ENCODE results near the gene ANXA2. TPM values are rescaled to one million over a fixed set of nuclear protein-coding genes. Genes with fewer than 3 reads are reported as not detected.

Gene ANXA2
- total and polyA plus RNA-seq, 2 donors (not counting 1 experiment from before 2014, with no cell fraction given), result 116 to 133 TPM

- WGBS (ENCODE audit: insufficient coverage), result 100% methylated on average over 2 of the region's 8 CpGs
- H3K4me1 Mint-ChIP-seq, result no peaks in the 10 kb centered on the region
- H3K27ac Mint-ChIP-seq, result no peak overlapping the region
- H3K4me3 Mint-ChIP-seq, result no peak overlapping the region
- Histone ChIP-seq H2AFZ (ENCODE audit: insufficient read depth, low read depth, low read length, poor library complexity, severe bottlenecking) (no peak overlapping the region), H3K4me1 (ENCODE audit: control insufficient read depth in 2 of 2, insufficient read depth in 2 of 2, low read length in 2 of 2) (no peaks in the 10 kb centered on the region), H3K79me2 (ENCODE audit: control insufficient read depth, insufficient read depth, low read length) (no peaks in the 10 kb centered on the region), H3K9ac (ENCODE audit: low read length) (no peak overlapping the region), H3K4me2 (replicated peaks; ENCODE audit: low read depth, low read length, poor library complexity, severe bottlenecking) (no peak overlapping the region), H3K4me3 (ENCODE audit: control extremely low read depth in 1 of 5, extremely low read depth in 1 of 5, insufficient read depth in 1 of 5, low read depth in 2 of 5, low read length in 4 of 5) (no peak overlapping the region), H3K9me3 (ENCODE audit: control extremely low read depth in 1 of 3, control insufficient read depth in 2 of 3, insufficient read depth in 1 of 3, low read length in 2 of 3) (no peaks in the 10 kb centered on the region), H3K27me3 (replicated peaks in 1 of 4; ENCODE audit: control extremely low read depth in 1 of 4, control insufficient read depth in 3 of 4, insufficient read depth in 4 of 4, low read length in 3 of 4) (no peaks in the 10 kb centered on the region), H4K20me1 (ENCODE audit: control insufficient read depth, insufficient read depth, low read length, poor library complexity, severe bottlenecking) (no peaks in the 10 kb centered on the region), H3K27ac (ENCODE audit: low read length in 2 of 2) (no peak overlapping the region), H3K36me3 (replicated peaks in 1 of 2; ENCODE audit: control extremely low read depth in 1 of 2, control insufficient read depth in 1 of 2, extremely low read depth in 1 of 2, insufficient read depth in 2 of 2, low read length in 1 of 2) (peaks cover 4 to 24% of the 10 kb centered on the region in 2 experiments)
- intact Hi-C loops (cut with micrococcal nuclease), result no loop called here
- TF ChIP-seq EZH2 (IDR thresholded peaks at IDR 0.05; ENCODE audit: borderline replicate concordance, insufficient read depth, low read depth, low read length, poor library complexity, severe bottlenecking), result no peak
- TF ChIP-seq, protein P1, sequence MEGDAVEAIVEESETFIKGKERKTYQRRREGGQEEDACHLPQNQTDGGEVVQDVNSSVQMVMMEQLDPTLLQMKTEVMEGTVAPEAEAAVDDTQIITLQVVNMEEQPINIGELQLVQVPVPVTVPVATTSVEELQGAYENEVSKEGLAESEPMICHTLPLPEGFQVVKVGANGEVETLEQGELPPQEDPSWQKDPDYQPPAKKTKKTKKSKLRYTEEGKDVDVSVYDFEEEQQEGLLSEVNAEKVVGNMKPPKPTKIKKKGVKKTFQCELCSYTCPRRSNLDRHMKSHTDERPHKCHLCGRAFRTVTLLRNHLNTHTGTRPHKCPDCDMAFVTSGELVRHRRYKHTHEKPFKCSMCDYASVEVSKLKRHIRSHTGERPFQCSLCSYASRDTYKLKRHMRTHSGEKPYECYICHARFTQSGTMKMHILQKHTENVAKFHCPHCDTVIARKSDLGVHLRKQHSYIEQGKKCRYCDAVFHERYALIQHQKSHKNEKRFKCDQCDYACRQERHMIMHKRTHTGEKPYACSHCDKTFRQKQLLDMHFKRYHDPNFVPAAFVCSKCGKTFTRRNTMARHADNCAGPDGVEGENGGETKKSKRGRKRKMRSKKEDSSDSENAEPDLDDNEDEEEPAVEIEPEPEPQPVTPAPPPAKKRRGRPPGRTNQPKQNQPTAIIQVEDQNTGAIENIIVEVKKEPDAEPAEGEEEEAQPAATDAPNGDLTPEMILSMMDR (IDR thresholded peaks at IDR 0.05), result no peak
- POLR2A ChIA-PET, result no interaction called here
- CTCF ChIA-PET, result interaction anchor here (0.6 to 1.5 kb wide), 4 partner anchors 13 to 176 kb away, joined by 3 to 5 read pairs (median 4); no protein-coding TSS in a partner anchor
- H3K9me3 Mint-ChIP-seq (ENCODE audit: insufficient read depth), result no peaks in the 10 kb centered on the region
- DNase-seq (no peak), ATAC-seq (ENCODE audit: low read depth) (no peak)
- H3K27me3 Mint-ChIP-seq, result no peaks in the 10 kb centered on the region
These were observed 53.3 kb downstream of the ANXA2 start for GRCh38 chr15:60344461-60344860.

DNA sequence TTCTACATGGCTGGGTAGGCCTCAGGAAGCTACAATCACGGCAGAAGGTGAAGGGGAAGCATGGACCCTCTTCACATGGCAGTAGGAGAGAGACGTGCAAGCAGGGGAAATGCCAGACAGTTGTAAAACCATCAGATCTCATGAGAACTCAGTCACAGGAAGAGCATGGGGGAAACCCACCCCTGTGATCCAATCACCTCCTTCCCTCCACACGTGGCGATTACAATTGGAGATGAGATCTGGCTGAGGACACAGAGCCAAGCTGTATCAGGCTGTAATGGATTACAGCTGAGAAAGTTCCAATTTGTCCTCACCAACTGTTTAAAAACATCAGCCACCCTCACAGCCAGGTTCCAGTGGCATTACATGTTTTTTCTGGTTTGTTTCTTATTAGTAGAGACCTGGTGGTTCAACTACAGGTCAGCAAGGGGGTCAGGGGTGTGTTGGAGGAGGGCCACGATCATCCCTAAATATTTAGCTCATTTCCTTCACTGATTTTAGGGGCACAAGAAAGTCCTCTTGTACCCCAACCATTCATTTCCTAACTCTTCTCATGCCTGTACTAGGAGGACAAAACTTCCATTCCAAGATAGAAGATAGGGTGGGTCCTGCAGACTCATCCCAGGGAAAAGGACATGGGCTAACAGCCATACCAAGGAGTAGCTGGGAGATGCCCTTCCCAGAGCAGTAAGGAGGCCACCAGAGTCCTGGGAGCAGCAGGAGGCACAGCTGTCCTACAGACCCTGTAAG is 54.4 kb downstream of the ANXA2 start:
- Mint-ChIP-seq H3K4me1 (no peaks in the 10 kb centered on the region), H3K9me3 (ENCODE audit: insufficient read depth) (no peaks in the 10 kb centered on the region), H3K27me3 (no peaks in the 10 kb centered on the region), H3K4me3 (no peak overlapping the region), H3K27ac (no peak overlapping the region)
- ATAC-seq (ENCODE audit: low read depth), result no peak
- DNase-seq, result no peak
- TF ChIP-seq EZH2 (IDR thresholded peaks at IDR 0.05; ENCODE audit: borderline replicate concordance, insufficient read depth, low read depth, low read length, poor library complexity, severe bottlenecking), result no peak
- TF ChIP-seq, protein P1 (IDR thresholded peaks at IDR 0.05), result no peak
- H3K9ac ChIP-seq (ENCODE audit: low read length), result no peak overlapping the region
- ChIA-PET POLR2A (no interaction called here), CTCF (interaction anchor here (0.8 to 1.5 kb wide), 2 partner anchors 15 to 177 kb away, joined by 3 to 5 read pairs; no protein-coding TSS in a partner anchor)
- H2AFZ ChIP-seq (ENCODE audit: insufficient read depth, low read depth, low read length, poor library complexity, severe bottlenecking), result no peak overlapping the region
- no peak overlapping the region for H3K27ac ChIP-seq (ENCODE audit: low read length in 2 of 2)
- intact Hi-C loops (cut with micrococcal nuclease), result no loop called here
- H3K4me3 ChIP-seq (ENCODE audit: control extremely low read depth in 1 of 5, extremely low read depth in 1 of 5, insufficient read depth in 1 of 5, low read depth in 2 of 5, low read length in 4 of 5), result no peak overlapping the region
- no peak overlapping the region for H3K4me2 ChIP-seq (replicated peaks; ENCODE audit: low read depth, low read length, poor library complexity, severe bottlenecking)
- no peaks in the 10 kb centered on the region for H3K4me1 ChIP-seq (ENCODE audit: control insufficient read depth in 2 of 2, insufficient read depth in 2 of 2, low read length in 2 of 2)
- H4K20me1 ChIP-seq (ENCODE audit: control insufficient read depth, insufficient read depth, low read length, poor library complexity, severe bottlenecking), result no peaks in the 10 kb centered on the region
- no peaks in the 10 kb centered on the region for H3K9me3 ChIP-seq (ENCODE audit: control extremely low read depth in 1 of 3, control insufficient read depth in 2 of 3, insufficient read depth in 1 of 3, low read length in 2 of 3)
- WGBS (ENCODE audit: insufficient coverage), result 42% methylated on average over 2 of the region's 5 CpGs
- H3K79me2 ChIP-seq (ENCODE audit: control insufficient read depth, insufficient read depth, low read length), result no peaks in the 10 kb centered on the region
- peaks cover 4 to 22% of the 10 kb centered on the region in 2 experiments for H3K36me3 ChIP-seq (replicated peaks in 1 of 2; ENCODE audit: control extremely low read depth in 1 of 2, control insufficient read depth in 1 of 2, extremely low read depth in 1 of 2, insufficient read depth in 2 of 2, low read length in 1 of 2)
- H3K27me3 ChIP-seq (replicated peaks in 1 of 4; ENCODE audit: control extremely low read depth in 1 of 4, control insufficient read depth in 3 of 4, insufficient read depth in 4 of 4, low read length in 3 of 4), result no peaks in the 10 kb centered on the region
